Erythroblast (primary cell): ENCODE data around the gene TGDS.

Experiments
- DNase-seq, 2 experiments: peaks; one replicate each; lab custom pipeline; 2025; lab: John Stamatoyannopoulos, UW
- GATA1 ChIP-seq: IDR thresholded peaks from 2 replicates; pipeline ENCODE4 v1.6.1; 2011; ENCODE audit warnings: low read depth, mild to moderate bottlenecking, control low read depth, low read length, moderate library complexity
- POLR2A ChIP-seq: IDR thresholded peaks from 2 replicates; pipeline ENCODE4 v1.6.1; 2011; ENCODE audit warnings: mild to moderate bottlenecking, low read length

The TGDS gene

GRCh38 chr13:94612050-94612449 lies 16.1 kb upstream of the TGDS start:
- no peak for DNase-seq
- TF ChIP-seq GATA1 (no peak), POLR2A (no peak)

- DNase-seq = no peak
- TF ChIP-seq GATA1 = no peak
- no peak for TF ChIP-seq POLR2A
These were observed 14.5 kb upstream of the TGDS start for GRCh38 chr13:94610475-94610874.

GRCh38 chr13:94609196-94609595 lies 13.2 kb upstream of the TGDS start:
- no peak for DNase-seq
- TF ChIP-seq GATA1 (no peak), POLR2A (no peak)

GRCh38 chr13:94608586-94608985 lies 12.6 kb upstream of the TGDS start:
- no peak for TF ChIP-seq POLR2A
- no peak for TF ChIP-seq GATA1
- no peak for DNase-seq

- no peak for TF ChIP-seq POLR2A
- TF ChIP-seq GATA1 = no peak
- no peak for DNase-seq
These were observed 12.0 kb upstream of the TGDS start for GRCh38 chr13:94607939-94608338.

GRCh38 chr13:94607056-94607455 lies 11.1 kb upstream of the TGDS start:
- TF ChIP-seq GATA1 (no peak), POLR2A (no peak)
- DNase-seq = no peak

GRCh38 chr13:94602467-94602866 lies 6.5 kb upstream of the TGDS start:
- TF ChIP-seq POLR2A = no peak
- no peak for TF ChIP-seq GATA1
- peak in 1 of 2 experiments; percentile 39 for DNase-seq

- peak; percentile 74 for TF ChIP-seq POLR2A
- no peak for TF ChIP-seq GATA1
- DNase-seq = peak; percentile 94
These were observed 5.8 kb upstream of the TGDS start, which contains the start of gene GPR180 for GRCh38 chr13:94601446-94602431. TSS of gene GPR180 (plus strand) at chr13:94601857. CDS start at chr13:94601928, 71 bp downstream.

- no peak for DNase-seq
- no peak for TF ChIP-seq GATA1
- no peak for TF ChIP-seq POLR2A
These were observed 3.9 kb upstream of the TGDS start for GRCh38 chr13:94599877-94600276.

- no peak for TF ChIP-seq POLR2A
- TF ChIP-seq GATA1 = no peak
- DNase-seq = no peak
These were observed 2.3 kb upstream of the TGDS start for GRCh38 chr13:94598281-94598680.

- DNase-seq = no peak
- TF ChIP-seq POLR2A (no peak), GATA1 (no peak)
These were observed 621 bp upstream of the TGDS start for GRCh38 chr13:94596575-94596971.

GRCh38 chr13:94595001-94595949 lies 677 bp downstream of the TGDS start:
- peak; percentile 59 to 72 for DNase-seq
- TF ChIP-seq POLR2A (no peak), GATA1 (no peak)

- DNase-seq = no peak
- TF ChIP-seq POLR2A (no peak), GATA1 (no peak)
These were observed 5.2 kb downstream of the TGDS start for GRCh38 chr13:94590744-94591143.
